GM18861 (cell line): ENCODE measurements around the gene EFNA4.

ENCODE experiments used
- ATAC-seq: cut with Tn5 transposase; IDR thresholded peaks from one replicate; pipeline ENCODE4 v1.9.1; 2021; ENCODE audit not compliant: unreplicated experiment

EFNA4 gene

GRCh38 chr1:155051342-155051776, 12.2 kb upstream of the EFNA4 start:
- no peak for ATAC-seq

GRCh38 chr1:155051777-155052398, 11.7 kb upstream of the EFNA4 start:
- ATAC-seq = peak; percentile 5

- no peak for ATAC-seq
Observed at GRCh38 chr1:155052439-155053395, 10.8 kb upstream of the EFNA4 start.

- ATAC-seq = no peak
Observed at GRCh38 chr1:155053531-155054105, 9.9 kb upstream of the EFNA4 start.

- no peak for ATAC-seq
Observed at GRCh38 chr1:155057104-155057503, 6.4 kb upstream of the EFNA4 start.

GRCh38 chr1:155057788-155058211, 5.7 kb upstream of the EFNA4 start:
- ATAC-seq = no peak

- no peak for ATAC-seq
Observed at GRCh38 chr1:155060736-155061135, 2.8 kb upstream of the EFNA4 start.

GRCh38 chr1:155061381-155062150, 2.0 kb upstream of the EFNA4 start:
- peak; percentile 31 for ATAC-seq

- ATAC-seq = no peak
Observed at GRCh38 chr1:155062151-155062686, 1.3 kb upstream of the EFNA4 start.

GRCh38 chr1:155062702-155063411, 683 bp upstream of the EFNA4 start:
- no peak for ATAC-seq

GRCh38 chr1:155064111-155064831, 731 bp downstream of the EFNA4 start:
- ATAC-seq = no peak

- no peak for ATAC-seq
Observed at GRCh38 chr1:155064832-155065429, 1.4 kb downstream of the EFNA4 start.

- no peak for ATAC-seq
Observed at GRCh38 chr1:155066777-155067176, 3.2 kb downstream of the EFNA4 start.

- no peak for ATAC-seq
Observed at GRCh38 chr1:155068599-155068998, 5.1 kb downstream of the EFNA4 start.

- no peak for ATAC-seq
Observed at GRCh38 chr1:155069551-155070157, 6.1 kb downstream of the EFNA4 start.

GRCh38 chr1:155070158-155070621, 6.7 kb downstream of the EFNA4 start:
- no peak for ATAC-seq

- no peak for ATAC-seq
Observed at GRCh38 chr1:155070721-155071569, 7.4 kb downstream of the EFNA4 start.

GRCh38 chr1:155071701-155072100, 8.2 kb downstream of the EFNA4 start:
- no peak for ATAC-seq
